GM12878 (cell line): ENCODE measurements around the gene SPART. TPM values are rescaled to one million over a fixed set of nuclear protein-coding genes. Genes with fewer than 3 reads are reported as not detected.

ENCODE experiments used
- ATAC-seq: fragments of 200-7000 bp; cut with Tn5 transposase; 3 replicates; pipeline ENCODE4 v1.9.1; 2020; ENCODE audit warnings: mild to moderate bottlenecking, moderate library complexity
- BruUV-seq: library from RNA; stranded (reverse); fragments of 400-500 nt; replicated peaks from 2 replicates; lab custom pipeline; 2021; lab: Mats Ljungman, UMichigan
- CTCF ChIA-PET: fragments of 300-600 bp; sonication (Branson Sonifier 250); formaldehyde crosslinking; extraction: SDS; loops from one replicate; lab custom pipeline; 2021; ENCODE audit warnings: inconsistent platforms; lab: Yijun Ruan, JAX
- POLR2A ChIA-PET: fragments of 350-600 bp; formaldehyde crosslinking; extraction: SDS; loops from one replicate; lab custom pipeline; 2021; ENCODE audit warnings: inconsistent platforms; lab: Charles Lee
- RAD21 ChIA-PET: fragments of 300-600 bp; sonication (Branson Sonifier 250); formaldehyde crosslinking; loops from one replicate; lab custom pipeline; 2023; ENCODE audit warnings: antibody characterized with exemption; ENCODE audit not compliant: unreplicated experiment; lab: Charles Lee
- SMC1A ChIA-PET: fragments of 300-600 bp; sonication (Branson Sonifier 250); formaldehyde crosslinking; loops from one replicate; lab custom pipeline; 2023; ENCODE audit not compliant: unreplicated experiment, uncharacterized antibody; lab: Charles Lee
- DNase-seq: peaks from one replicate; pipeline ENCODE4 v3.0.0-alpha.2; 2011; ENCODE audit warnings: low read depth, low spot score
- FAIRE-seq: peaks from 3 replicates; lab custom pipeline; 2011; peaks lifted over from hg19 to GRCh38; lab: Jason Lieb, UNC
- H2AFZ ChIP-seq: 2 replicates; pipeline ENCODE4 v1.6.0; 2011; ENCODE audit warnings: low read depth, low read length, control low read depth; ENCODE audit not compliant: control insufficient read depth
- H3K27ac ChIP-seq: 2 replicates; pipeline ENCODE4 v1.5.1; 2011; ENCODE audit warnings: control low read depth; ENCODE audit not compliant: control insufficient read depth, insufficient read depth
- H3K27me3 ChIP-seq, 2 experiments: replicated peaks in 1 of 2; 2 replicates each; pipeline versions ENCODE4 v1.6.0 to v1.6.1; 2011; ENCODE audit warnings: low read length in 1 of 2; ENCODE audit not compliant: control insufficient read depth in 2 of 2, insufficient read depth in 2 of 2
- H3K36me3 ChIP-seq, 2 experiments: 2 replicates each; pipeline ENCODE4 v1.5.1; 2011; ENCODE audit warnings: low read length in 1 of 2; ENCODE audit not compliant: control insufficient read depth in 2 of 2, insufficient read depth in 2 of 2
- H3K4me1 ChIP-seq: 2 replicates; pipeline ENCODE4 v1.6.1; 2011; ENCODE audit warnings: mild to moderate bottlenecking, low read length, moderate library complexity, mixed read lengths; ENCODE audit not compliant: control insufficient read depth, insufficient read depth
- H3K4me2 ChIP-seq: 2 replicates; pipeline ENCODE4 v1.6.0; 2011; ENCODE audit warnings: control low read depth; ENCODE audit not compliant: control insufficient read depth, insufficient read depth
- H3K4me3 ChIP-seq: fragments of 200-600 bp; sonication (generic); 2 replicates; pipeline ENCODE4 v1.5.1; 2016
- H3K79me2 ChIP-seq: 2 replicates; pipeline ENCODE4 v1.6.0; 2011; ENCODE audit warnings: low read length; ENCODE audit not compliant: control insufficient read depth, insufficient read depth
- H3K9ac ChIP-seq: 2 replicates; pipeline ENCODE4 v1.8.0; 2011; ENCODE audit warnings: low read length, control low read depth, mixed read lengths; ENCODE audit not compliant: control insufficient read depth, insufficient read depth
- H3K9me3 ChIP-seq: replicated peaks from 3 replicates; pipeline ENCODE4 v1.5.1; 2011; ENCODE audit warnings: mild to moderate bottlenecking, low read length; ENCODE audit not compliant: control insufficient read depth, insufficient read depth
- H4K20me1 ChIP-seq: 2 replicates; pipeline ENCODE4 v1.6.0; 2011; ENCODE audit not compliant: control insufficient read depth, insufficient read depth
- ASH2L ChIP-seq: fragments of 300-600, 200-600 bp; sonication (generic); IDR thresholded peaks from 2 replicates; pipeline ENCODE4 v1.6.1; 2017; ENCODE audit warnings: low read depth, mild to moderate bottlenecking, borderline replicate concordance
- BRCA1 ChIP-seq: IDR thresholded peaks from 2 replicates; pipeline ENCODE4 v1.6.1; 2011; ENCODE audit warnings: low read depth, low read length, improper control_type of control experiment
- ESRRA ChIP-seq: IDR thresholded peaks from 2 replicates; pipeline ENCODE4 v1.6.1; 2012; ENCODE audit warnings: mild to moderate bottlenecking, low read length, improper control_type of control experiment
- FOXK2 ChIP-seq: fragments of 450-650 bp; IDR thresholded peaks from 2 replicates; pipeline ENCODE4 v1.6.1; 2017; ENCODE audit warnings: mild to moderate bottlenecking, moderate library complexity
- IKZF1 ChIP-seq: fragments of 450-650 bp; conservative IDR thresholded peaks from 2 replicates; pipeline ENCODE4 v1.6.1; 2017; ENCODE audit warnings: antibody characterized with exemption, mild to moderate bottlenecking
- MEF2A ChIP-seq: IDR thresholded peaks from 2 replicates; pipeline ENCODE4 v1.6.1; 2011; ENCODE audit warnings: low read depth, mild to moderate bottlenecking, low read length, moderate library complexity; ENCODE audit not compliant: insufficient read depth
- MXI1 ChIP-seq: fragments of 150-350 bp; IDR thresholded peaks from 2 replicates; pipeline ENCODE4 v1.6.1; 2011; ENCODE audit warnings: low read depth, mild to moderate bottlenecking, inconsistent platforms, low read length, improper control_type of control experiment
- NR2C1 ChIP-seq: fragments of 450-650 bp; IDR thresholded peaks from 2 replicates; pipeline ENCODE4 v1.6.1; 2017; ENCODE audit warnings: antibody characterized with exemption, mild to moderate bottlenecking, moderate library complexity
- NR2F1 ChIP-seq: fragments of 450-650 bp; conservative IDR thresholded peaks from 2 replicates; pipeline ENCODE4 v1.6.1; 2017; ENCODE audit warnings: mild to moderate bottlenecking
- POLR2AphosphoS5 ChIP-seq: IDR thresholded peaks from 2 replicates; pipeline ENCODE4 v1.6.1; 2011; ENCODE audit warnings: mild to moderate bottlenecking, low read length, inconsistent platforms
- RUNX3 ChIP-seq: IDR thresholded peaks from 2 replicates; pipeline ENCODE4 v1.6.1; 2012; ENCODE audit warnings: low read length, inconsistent platforms
- SMC3 ChIP-seq: IDR thresholded peaks from 2 replicates; pipeline ENCODE4 v1.6.1; 2011; ENCODE audit warnings: low read length, improper control_type of control experiment, borderline replicate concordance
- SRF ChIP-seq, 2 experiments: IDR thresholded peaks; 2 replicates each; pipeline ENCODE4 v1.6.1; 2011; ENCODE audit warnings: low read depth in 2 of 2, low read length in 2 of 2, mild to moderate bottlenecking in 1 of 2, moderate library complexity in 1 of 2
- STAT3 ChIP-seq: IDR thresholded peaks from 2 replicates; pipeline ENCODE4 v1.6.1; 2011; ENCODE audit warnings: low read depth, low read length, improper control_type of control experiment
- TCF7 ChIP-seq: IDR thresholded peaks from 2 replicates; pipeline ENCODE4 v1.6.1; 2014; ENCODE audit warnings: antibody characterized with exemption, borderline replicate concordance
- ZNF207 ChIP-seq: fragments of 450-650 bp; IDR thresholded peaks from 2 replicates; pipeline ENCODE4 v1.6.1; 2014; ENCODE audit warnings: antibody characterized with exemption, mild to moderate bottlenecking, borderline replicate concordance
- ZNF24 ChIP-seq: fragments of 450-650 bp; IDR thresholded peaks from 2 replicates; pipeline ENCODE4 v1.6.1; 2017; ENCODE audit warnings: antibody characterized with exemption, mild to moderate bottlenecking
- ZNF274 ChIP-seq: IDR thresholded peaks from one replicate; pipeline ENCODE4 v1.8.0; 2011; ENCODE audit not compliant: insufficient read length, insufficient read depth
- WGBS: methylation state at CpG from one replicate; pipeline ENCODE4 v1.1.6; 2016; ENCODE audit warnings: low lambda C conversion rate; ENCODE audit not compliant: insufficient replicate concordance, insufficient coverage; ENCODE audit errors: missing lambda C conversion rate; 5-methylcytosine and 5-hydroxymethylcytosine counted together
- in situ Hi-C: fragments of 300-500 bp; cut with MboI; formaldehyde crosslinking; loops from 9 replicates; pipeline ENCODE4 v1.14.3; 2018; ENCODE audit warnings: mixed read lengths
- intact Hi-C: fragments of 100-400 bp; cut with micrococcal nuclease; formaldehyde crosslinking; loops from one replicate; pipeline ENCODE4 v1.14.2; 2022; ENCODE audit not compliant: unreplicated experiment
- polyA plus RNA-seq, 11 experiments: library from polyadenylated mRNA; depleted of rRNA in 4 of 11; unstranded in 6 of 11; stranded (reverse) in 5 of 11; fragments of >200 nt; fragmentation: Nextera tagmentation in 4 of 11; fragmentation: Illumina TruSeq in 1 of 11; extraction: Ambion mirVana in 4 of 11; extraction: Trizol in 1 of 11; gene quantifications; 1 replicate in 1 of 11; 2 replicates in 10 of 11; pipeline versions ENCODE4 v1.2.1 to v1.2.3, GENCODE V29; 2011 to 2016; ENCODE audit warnings: inconsistent platforms in 2 of 11, missing spikeins in 2 of 11, low read depth in 1 of 11
- total RNA-seq, 4 experiments: library from RNA; depleted of rRNA in 3 of 4; stranded (reverse); fragments of >200 nt in 3 of 4; fragmentation: Illumina TruSeq in 1 of 4; extraction: Trizol in 1 of 4; gene quantifications; 2 replicates each; pipeline versions ENCODE4 v1.2.1 to v1.2.3, GENCODE V29; 2013 to 2021
- TF ChIP-seq, protein P1 (sequence below): fragments of 450-650 bp; IDR thresholded peaks from 2 replicates; pipeline ENCODE4 v1.6.1; 2017; ENCODE audit warnings: antibody characterized with exemption, mild to moderate bottlenecking, moderate library complexity
- TF ChIP-seq, protein P2 (sequence below): IDR thresholded peaks from 2 replicates; pipeline ENCODE4 v1.6.1; 2011; ENCODE audit warnings: low read depth, mild to moderate bottlenecking, low read length, moderate library complexity, borderline replicate concordance; ENCODE audit errors: extremely low read depth

The SPART gene
- total and polyA plus RNA-seq, 10 of the 15 experiments (the other 5 are each of a cell fraction or from before 2014, with no cell fraction given) = 17.6 to 74.6 (median 42.1) TPM

DNA sequence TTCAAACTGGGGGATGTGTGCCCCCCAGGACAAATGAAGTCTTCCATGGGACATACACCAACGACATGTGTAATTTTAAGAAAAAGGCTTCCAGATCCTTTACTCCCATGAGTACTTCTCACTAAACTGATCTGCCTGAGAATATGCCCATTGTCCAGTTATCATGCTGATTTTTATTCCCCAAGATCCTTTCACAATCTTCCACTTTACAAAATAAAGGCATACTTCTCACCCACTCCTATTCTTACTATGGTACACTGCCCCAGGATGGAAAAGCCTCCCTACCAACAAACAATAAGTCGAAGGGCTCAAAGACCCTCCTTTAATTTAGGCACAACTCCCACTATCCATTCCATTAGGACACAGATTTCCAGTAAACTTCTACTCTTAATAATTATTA is 3.5 kb downstream of the SPART start (continued):
- TF ChIP-seq STAT3 (no peak), MXI1 (no peak), RUNX3 (no peak)
- TF ChIP-seq, protein P1, sequence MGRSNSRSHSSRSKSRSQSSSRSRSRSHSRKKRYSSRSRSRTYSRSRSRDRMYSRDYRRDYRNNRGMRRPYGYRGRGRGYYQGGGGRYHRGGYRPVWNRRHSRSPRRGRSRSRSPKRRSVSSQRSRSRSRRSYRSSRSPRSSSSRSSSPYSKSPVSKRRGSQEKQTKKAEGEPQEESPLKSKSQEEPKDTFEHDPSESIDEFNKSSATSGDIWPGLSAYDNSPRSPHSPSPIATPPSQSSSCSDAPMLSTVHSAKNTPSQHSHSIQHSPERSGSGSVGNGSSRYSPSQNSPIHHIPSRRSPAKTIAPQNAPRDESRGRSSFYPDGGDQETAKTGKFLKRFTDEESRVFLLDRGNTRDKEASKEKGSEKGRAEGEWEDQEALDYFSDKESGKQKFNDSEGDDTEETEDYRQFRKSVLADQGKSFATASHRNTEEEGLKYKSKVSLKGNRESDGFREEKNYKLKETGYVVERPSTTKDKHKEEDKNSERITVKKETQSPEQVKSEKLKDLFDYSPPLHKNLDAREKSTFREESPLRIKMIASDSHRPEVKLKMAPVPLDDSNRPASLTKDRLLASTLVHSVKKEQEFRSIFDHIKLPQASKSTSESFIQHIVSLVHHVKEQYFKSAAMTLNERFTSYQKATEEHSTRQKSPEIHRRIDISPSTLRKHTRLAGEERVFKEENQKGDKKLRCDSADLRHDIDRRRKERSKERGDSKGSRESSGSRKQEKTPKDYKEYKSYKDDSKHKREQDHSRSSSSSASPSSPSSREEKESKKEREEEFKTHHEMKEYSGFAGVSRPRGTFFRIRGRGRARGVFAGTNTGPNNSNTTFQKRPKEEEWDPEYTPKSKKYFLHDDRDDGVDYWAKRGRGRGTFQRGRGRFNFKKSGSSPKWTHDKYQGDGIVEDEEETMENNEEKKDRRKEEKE = no peak

DNA sequence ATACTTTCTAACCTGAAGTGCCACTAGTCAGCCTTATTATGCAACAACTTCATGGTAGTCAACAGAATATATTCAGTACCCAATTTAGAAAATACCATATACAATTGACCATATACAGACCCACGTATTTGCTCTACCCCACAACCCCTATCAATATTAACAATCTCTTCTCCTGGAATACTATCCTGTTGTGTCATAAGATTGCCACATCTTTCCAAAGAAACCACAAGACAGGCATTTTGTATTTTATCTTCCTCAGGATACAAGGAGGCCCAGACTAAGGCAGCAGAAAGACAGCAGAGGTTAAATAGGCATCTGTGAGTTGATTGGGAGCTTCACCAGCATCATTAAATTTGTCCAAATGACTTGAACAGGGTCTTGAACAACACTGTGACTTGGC is 4.5 kb downstream of the SPART start:
- Histone ChIP-seq H3K4me2 (no peak overlapping the region), H3K9me3 (no peaks in the 10 kb centered on the region; the same call in 2 of the 3 replicates), H3K27me3 (0 out of 4 replicates have a peak, but pooled peaks cover 0 to 3% of the 10 kb centered on the region in 2 experiments), H3K9ac (no peak overlapping the region), H2AFZ (no peak overlapping the region), H3K4me3 (no peak overlapping the region), H4K20me1 (no peaks in the 10 kb centered on the region), H3K36me3 (no peaks in the 10 kb centered on the region), H3K4me1 (no peaks in the 10 kb centered on the region), H3K79me2 (no peaks in the 10 kb centered on the region; the same call in 1 of the 2 replicates), H3K27ac (no peak overlapping the region)
- no peak for DNase-seq
- in situ Hi-C loops = no loop called here
- ChIA-PET CTCF (interaction anchor here (0.7 to 2.3 kb wide), 4 partner anchors 10 to 640 kb away, joined by 3 to 7 read pairs (median 4); no protein-coding TSS in a partner anchor), SMC1A (interaction anchor here (0.6 kb wide), 1 partner anchor 12 kb away, joined by 3 read pairs; no protein-coding TSS in a partner anchor), RAD21 (interaction anchor here (1.4 kb wide), 1 partner anchor 58 kb away, joined by 3 read pairs; no protein-coding TSS in a partner anchor), POLR2A (interaction anchor here (0.8 to 1.0 kb wide), 2 partner anchors 9 to 76 kb away, joined by 3 read pairs; no protein-coding TSS in a partner anchor)
- no peak for ATAC-seq
- FAIRE-seq = no peak
- BruUV-seq = no TSS peak
- WGBS = 0% methylated on average over 1 of the region's 1 CpG
- intact Hi-C loops = no loop called here
- TF ChIP-seq BRCA1 = no peak
- TF ChIP-seq ESRRA = no peak
- TF ChIP-seq NR2F1 = no peak
- no peak for TF ChIP-seq ZNF207
- TF ChIP-seq, protein P2, sequence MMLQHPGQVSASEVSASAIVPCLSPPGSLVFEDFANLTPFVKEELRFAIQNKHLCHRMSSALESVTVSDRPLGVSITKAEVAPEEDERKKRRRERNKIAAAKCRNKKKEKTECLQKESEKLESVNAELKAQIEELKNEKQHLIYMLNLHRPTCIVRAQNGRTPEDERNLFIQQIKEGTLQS = no peak
- no peak for TF ChIP-seq FOXK2
- TF ChIP-seq POLR2AphosphoS5 = no peak
- no peak for TF ChIP-seq NR2C1
- TF ChIP-seq ZNF274 = no peak
- TF ChIP-seq SMC3 = no peak
- TF ChIP-seq IKZF1 = no peak
- no peak for TF ChIP-seq ASH2L
- TF ChIP-seq SRF (IDR thresholded peaks at IDR 0.05; ENCODE audit: low read depth in 2 of 2, low read length in 2 of 2) = no peak
- TF ChIP-seq TCF7 = no peak
- no peak for TF ChIP-seq MEF2A
- TF ChIP-seq ZNF24 = no peak
